Adrenal gland (tissue), 12 donors: ENCODE measurements around the gene OR10R2. TPM values are rescaled to one million over a fixed set of nuclear protein-coding genes. Genes with fewer than 3 reads are reported as not detected.
A peak's percentile ranks its signal among the peaks of the same experiment; 100 is the strongest.

Source experiments
- DNase-seq, 7 donors: peaks; one replicate each; pipeline ENCODE4 v3.0.0-alpha.2; 2019 to 2020
- H3K27ac ChIP-seq, 5 donors: fragments of 200-600 bp; sonication (generic) in 4 of 5; 1 replicate in 3 of 5; 2 replicates in 2 of 5; pipeline versions ENCODE4 v1.5.1 to v1.8.0; 2016 to 2020; ENCODE audit warnings: mild to moderate bottlenecking in 1 of 5
- H3K27me3 ChIP-seq: fragments of 200-600 bp; 2 replicates; pipeline ENCODE4 v1.8.0; 2021
- H3K36me3 ChIP-seq, 2 donors: fragments of 200-600 bp; replicated peaks in 1 of 2; 1 replicate in 1 of 2; 2 replicates in 1 of 2; pipeline versions ENCODE4 v1.5.1 to v1.8.0; 2018 to 2022
- H3K4me1 ChIP-seq, 2 donors: fragments of 200-600 bp; replicated peaks in 1 of 2; 1 replicate in 1 of 2; 2 replicates in 1 of 2; pipeline versions ENCODE4 v1.5.1 to v1.8.0; 2018 to 2021
- H3K4me3 ChIP-seq, 4 donors: fragments of 200-600 bp; sonication (generic) in 3 of 4; one replicate each; pipeline ENCODE4 v1.5.1; 2016 to 2018
- H3K9me3 ChIP-seq, 3 donors: fragments of 200-600 bp; sonication (generic) in 1 of 3; replicated peaks in 1 of 3; 1 replicate in 2 of 3; 2 replicates in 1 of 3; pipeline versions ENCODE4 v1.5.1 to v1.8.0; 2016 to 2021
- POLR2A ChIP-seq, 2 donors: fragments of 450-650 bp; IDR thresholded peaks; one replicate each; pipeline ENCODE4 v1.6.1; 2017; ENCODE audit warnings: antibody characterized with exemption in 2 of 2, mild to moderate bottlenecking in 2 of 2, moderate library complexity in 1 of 2
- WGBS, 4 donors: extraction: QIAGEN DNeasy Blood & Tissue Kit in 2 of 4; methylation state at CpG; one replicate each; pipeline versions ENCODE4 v1.1.5 to v1.1.7; 2013 to 2017; 5-methylcytosine and 5-hydroxymethylcytosine counted together
- intact Hi-C, 2 donors: fragments of 100-400 bp; cut with DNase I; formaldehyde crosslinking; loops; one replicate each; pipeline versions ENCODE4 v1.14.1 to v1.15.0; 2022 to 2023
- polyA plus RNA-seq, 3 donors: library from polyadenylated mRNA; stranded (reverse); fragments of 200-250 nt in 2 of 3; fragments of 350-450 nt in 1 of 3; fragmentation: Illumina TruSeq in 1 of 3; extraction: RNeasy Lipid Tissue Mini Kit (QIAGEN cat#74804) in 1 of 3; gene quantifications; one replicate each; pipeline ENCODE4 v1.2.3, GENCODE V29; 2013 to 2014
- total RNA-seq, 9 donors: library from RNA; depleted of rRNA in 4 of 9; stranded (reverse); fragments of >200 nt in 4 of 9; fragments of 120-200 nt in 1 of 9; fragmentation: NEBNext Ultra II Directional in 1 of 9; extraction: Animal tissue kit (Norgen Biotek cat#: 25700) in 1 of 9; gene quantifications; one replicate each; pipeline versions ENCODE4 v1.1.0 to v1.2.4, GENCODE V29; 2013 to 2023
- TF ChIP-seq, protein P1 (sequence below), 6 experiments: fragments of 450-650 bp in 4 of 6; fragments of 200-600 bp in 2 of 6; sonication (generic) in 1 of 6; IDR thresholded peaks; 1 replicate in 5 of 6; 2 replicates in 1 of 6; pipeline versions ENCODE4 v1.5.1 to v1.8.0; 2016 to 2021; ENCODE audit warnings: antibody characterized with exemption in 6 of 6, mild to moderate bottlenecking in 2 of 6, moderate library complexity in 1 of 6
- donor health status: healthy with polysubstance abuse.
- donor health status: Bipolar disorder and iron deficiency.
- donor health status: DM: yes; HTN: yes; CAD: no.
- donor health status: DM: no; HTN: no; CAD: no.
- donor health status: DM: no; HTN: no; CAD: no.
- donor health status: DM: yes; HTN: yes; CAD: no.

The OR10R2 gene
- total and polyA plus RNA-seq, 12 donors, result not detected

DNA sequence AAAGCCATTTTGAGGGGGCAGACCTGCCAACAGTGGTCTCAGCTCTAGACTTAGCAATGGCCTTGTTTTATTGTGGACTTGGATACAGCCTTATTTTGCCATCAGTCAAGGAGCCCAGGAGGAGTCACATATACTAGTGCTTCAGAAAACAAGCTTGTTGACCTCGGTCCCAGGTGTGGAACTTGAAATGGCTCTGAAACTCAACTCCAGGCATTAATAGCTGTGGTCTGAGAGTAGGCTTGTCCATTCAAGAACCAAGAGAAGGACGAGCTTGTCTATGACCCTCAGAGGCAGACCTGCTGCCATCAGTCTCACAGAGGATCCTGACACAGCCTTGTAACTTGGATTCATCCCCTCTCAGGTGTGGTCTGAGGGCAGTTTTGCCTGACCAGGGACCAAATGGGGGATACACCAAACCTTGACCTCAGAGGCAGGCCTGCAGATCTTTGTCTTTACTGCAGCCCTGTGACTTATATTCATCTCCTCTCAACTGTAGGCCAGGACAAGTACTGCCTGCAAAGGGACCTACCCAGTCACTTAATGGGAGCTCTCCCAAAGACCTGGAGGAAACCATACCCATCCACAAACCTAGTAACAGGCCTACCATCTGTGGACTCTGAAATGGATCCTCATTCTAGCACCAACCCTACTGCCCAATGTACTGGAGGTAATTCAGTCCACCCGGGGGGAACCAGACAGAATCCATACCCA is 49.1 kb downstream of the OR10R2 start:
- TF ChIP-seq POLR2A (IDR thresholded peaks at IDR 0.05), result no peak
- TF ChIP-seq, protein P1, sequence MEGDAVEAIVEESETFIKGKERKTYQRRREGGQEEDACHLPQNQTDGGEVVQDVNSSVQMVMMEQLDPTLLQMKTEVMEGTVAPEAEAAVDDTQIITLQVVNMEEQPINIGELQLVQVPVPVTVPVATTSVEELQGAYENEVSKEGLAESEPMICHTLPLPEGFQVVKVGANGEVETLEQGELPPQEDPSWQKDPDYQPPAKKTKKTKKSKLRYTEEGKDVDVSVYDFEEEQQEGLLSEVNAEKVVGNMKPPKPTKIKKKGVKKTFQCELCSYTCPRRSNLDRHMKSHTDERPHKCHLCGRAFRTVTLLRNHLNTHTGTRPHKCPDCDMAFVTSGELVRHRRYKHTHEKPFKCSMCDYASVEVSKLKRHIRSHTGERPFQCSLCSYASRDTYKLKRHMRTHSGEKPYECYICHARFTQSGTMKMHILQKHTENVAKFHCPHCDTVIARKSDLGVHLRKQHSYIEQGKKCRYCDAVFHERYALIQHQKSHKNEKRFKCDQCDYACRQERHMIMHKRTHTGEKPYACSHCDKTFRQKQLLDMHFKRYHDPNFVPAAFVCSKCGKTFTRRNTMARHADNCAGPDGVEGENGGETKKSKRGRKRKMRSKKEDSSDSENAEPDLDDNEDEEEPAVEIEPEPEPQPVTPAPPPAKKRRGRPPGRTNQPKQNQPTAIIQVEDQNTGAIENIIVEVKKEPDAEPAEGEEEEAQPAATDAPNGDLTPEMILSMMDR (IDR thresholded peaks at IDR 0.05), result no peak

DNA sequence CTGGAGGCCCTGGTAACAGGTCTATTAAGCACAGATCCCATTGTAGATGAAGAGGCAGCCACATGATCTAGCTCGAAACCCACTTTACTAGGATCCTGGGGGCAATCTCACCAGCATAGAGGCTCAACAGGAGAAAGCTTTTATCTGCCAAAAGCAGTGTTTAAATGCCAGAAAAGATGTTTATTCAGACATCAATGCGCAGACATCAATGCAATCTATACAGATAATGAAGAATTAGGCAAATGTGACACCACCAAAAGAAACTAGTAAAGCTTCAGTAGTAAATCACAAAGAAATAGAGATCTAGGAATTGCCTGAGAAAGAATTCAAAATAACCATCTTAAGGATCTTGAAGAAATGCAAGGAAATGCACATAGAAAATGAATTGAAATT is 49.6 kb downstream of the OR10R2 start:
- Histone ChIP-seq H3K4me1 (no peaks in the 10 kb centered on the region), H3K4me3 (no peak overlapping the region), H3K9me3 (no peaks in the 10 kb centered on the region), H3K27ac (no peak overlapping the region), H3K27me3 (no peaks in the 10 kb centered on the region), H3K36me3 (no peaks in the 10 kb centered on the region)
- TF ChIP-seq, protein P1 (IDR thresholded peaks at IDR 0.05), result no peak
- no peak for TF ChIP-seq POLR2A (IDR thresholded peaks at IDR 0.05)
- no peak for DNase-seq
- intact Hi-C loops, result no loop called here
- 85 to 89% (median 88%) methylated on average over 2 of the region's 2 CpGs for WGBS, 4 donors

More for the DNA sequence above, 49.1 kb downstream of the OR10R2 start:
- Histone ChIP-seq H3K4me1 (no peaks in the 10 kb centered on the region), H3K9me3 (no peaks in the 10 kb centered on the region), H3K4me3 (no peak overlapping the region), H3K27ac (no peak overlapping the region), H3K27me3 (no peaks in the 10 kb centered on the region), H3K36me3 (no peaks in the 10 kb centered on the region)
- DNase-seq, result no peak
- intact Hi-C loops, result no loop called here
- 78 to 91% (median 84%) methylated on average over 3 of the region's 3 CpGs for WGBS, 4 donors

DNA sequence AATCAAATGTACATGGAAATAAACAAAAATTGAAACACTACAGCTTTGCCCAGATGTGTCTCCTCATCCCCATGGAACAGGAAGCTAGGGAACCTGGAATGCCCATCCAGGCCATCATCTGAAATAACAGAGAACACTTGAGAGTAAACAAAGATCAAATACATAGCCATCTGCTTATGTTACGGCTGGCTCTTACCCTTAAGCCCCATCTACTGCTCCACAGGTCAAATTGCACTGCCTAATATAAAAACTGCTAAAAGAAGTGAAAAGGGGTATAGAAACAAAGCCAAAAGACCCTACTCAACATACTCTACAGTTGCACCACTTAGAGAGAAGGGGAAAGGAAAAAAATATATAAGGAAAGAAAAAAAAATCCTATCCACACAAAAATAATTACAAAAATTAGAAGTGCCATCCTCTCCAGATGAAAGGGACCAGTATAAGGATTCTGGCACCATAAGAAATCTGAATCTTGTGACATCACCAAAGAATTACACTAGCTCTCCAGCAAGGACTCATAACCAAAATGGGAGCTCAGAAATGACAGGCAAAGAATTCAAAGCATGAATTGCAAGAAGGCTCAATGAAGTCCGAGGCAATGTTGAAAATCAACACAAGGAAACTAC is 55.3 kb downstream of the OR10R2 start:
- H3K36me3 ChIP-seq, result no peaks in the 10 kb centered on the region
- intact Hi-C loops, result no loop called here
- H3K27ac ChIP-seq, result no peak overlapping the region
- no peaks in the 10 kb centered on the region for H3K27me3 ChIP-seq
- DNase-seq, result no peak
- H3K9me3 ChIP-seq, result no peaks in the 10 kb centered on the region
- no peak overlapping the region for H3K4me3 ChIP-seq
- TF ChIP-seq, protein P1 (IDR thresholded peaks at IDR 0.05), result peak in 2 of 6 experiments; percentile 10 to 38
- TF ChIP-seq POLR2A (IDR thresholded peaks at IDR 0.05), result no peak
- no peaks in the 10 kb centered on the region for H3K4me1 ChIP-seq
- 1 to 88% (median 62%) methylated on average over 2 of the region's 2 CpGs for WGBS, 4 donors

Other genes with a start within 250 kb of the OR10R2 start
- gene CD1A, start 217.8 kb upstream of the OR10R2 start, total RNA-seq, result under 1 TPM in 2 of 9 donors, not detected in 7; 0.06 to 0.34 TPM
- not detected for gene CD1A, start 217.8 kb upstream of the OR10R2 start, polyA plus RNA-seq
- gene CD1C, start 182.3 kb upstream of the OR10R2 start, total RNA-seq, result under 1 TPM in 1 of 9 donors, not detected in 8; 0.94 TPM
- under 1 TPM in 2 of 3 donors, not detected in 1; 0.11 to 0.27 TPM for gene CD1C, start 182.3 kb upstream of the OR10R2 start, polyA plus RNA-seq
- not detected for gene CD1B, start 140.7 kb upstream of the OR10R2 start, total RNA-seq
- gene CD1B, start 140.7 kb upstream of the OR10R2 start, polyA plus RNA-seq, result not detected
- gene CD1E, start 118.3 kb upstream of the OR10R2 start, total RNA-seq, result under 1 TPM in 2 of 9 donors, not detected in 7; 0.06 to 0.50 TPM
- not detected for gene CD1E, start 118.3 kb upstream of the OR10R2 start, polyA plus RNA-seq
- not detected for gene OR10T2, start 72.8 kb upstream of the OR10R2 start, total RNA-seq
- not detected for gene OR10T2, start 72.8 kb upstream of the OR10R2 start, polyA plus RNA-seq
- not detected for gene OR10K2, start 46.0 kb upstream of the OR10R2 start, total RNA-seq
- gene OR10K2, start 46.0 kb upstream of the OR10R2 start, polyA plus RNA-seq, result not detected
- not detected for gene OR10K1, start 10.4 kb upstream of the OR10R2 start, total RNA-seq
- not detected for gene OR10K1, start 10.4 kb upstream of the OR10R2 start, polyA plus RNA-seq
- not detected for gene OR6Y1, start 82.2 kb downstream of the OR10R2 start, total RNA-seq
- gene OR6Y1, start 82.2 kb downstream of the OR10R2 start, polyA plus RNA-seq, result not detected
- gene OR6P1, start 98.4 kb downstream of the OR10R2 start, total RNA-seq, result not detected
- gene OR6P1, start 98.4 kb downstream of the OR10R2 start, polyA plus RNA-seq, result not detected
- gene OR10X1, start 107.7 kb downstream of the OR10R2 start, total RNA-seq, result not detected
- gene OR10X1, start 107.7 kb downstream of the OR10R2 start, polyA plus RNA-seq, result not detected
- gene OR10Z1, start 133.0 kb downstream of the OR10R2 start, total RNA-seq, result not detected
- gene OR10Z1, start 133.0 kb downstream of the OR10R2 start, polyA plus RNA-seq, result not detected
- 1 to 10 TPM in 1 of 9 donors, under 1 TPM in 3, not detected in 5; 0.14 to 2.8 (median 0.31) TPM for gene SPTA1, start 214.5 kb downstream of the OR10R2 start, total RNA-seq
- gene SPTA1, start 214.5 kb downstream of the OR10R2 start, polyA plus RNA-seq, result under 1 TPM in 1 of 3 donors, not detected in 2; under 0.01 TPM
- gene OR6K2, start 228.4 kb downstream of the OR10R2 start, total RNA-seq, result not detected
- gene OR6K2, start 228.4 kb downstream of the OR10R2 start, polyA plus RNA-seq, result not detected
- not detected for gene OR6K3, start 248.5 kb downstream of the OR10R2 start, total RNA-seq
- gene OR6K3, start 248.5 kb downstream of the OR10R2 start, polyA plus RNA-seq, result under 1 TPM in 1 of 3 donors, not detected in 2; 0.32 TPM